ENCODE data around the gene WNT10A.
"Not testable (repeated sequence)": the region's sequence is repeated elsewhere in the genome, so short reads cannot be mapped to it uniquely, and the experiment has no call there.

Gene WNT10A

DNA sequence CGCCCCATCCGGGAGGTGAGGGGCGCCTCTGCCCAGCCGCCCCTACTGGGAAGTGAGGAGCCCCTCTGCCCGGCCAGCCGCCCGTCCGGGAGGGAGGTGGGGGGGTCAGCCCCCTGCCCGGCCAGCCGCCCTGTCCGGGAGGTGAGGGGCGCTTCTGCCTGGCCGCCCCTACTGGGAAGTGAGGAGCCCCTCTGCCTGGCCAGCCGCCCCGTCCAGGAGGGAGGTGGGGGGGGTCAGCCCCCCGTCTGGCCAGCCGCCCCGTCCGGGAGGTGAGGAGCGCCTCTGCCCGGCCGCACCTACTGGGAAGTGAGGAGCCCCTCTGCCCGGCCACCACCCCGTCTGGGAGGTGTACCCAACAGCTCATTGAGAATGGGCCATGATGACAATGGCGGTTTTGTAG is 51.1 kb downstream of the WNT10A start:
- DNase-seq (ENCODE audit: low read depth in 2 of 2): not testable (repeated sequence)

All from activated CD4-positive, alpha-beta T cell treated with anti-CD3 and anti-CD28 coated beads for 24 hours (primary cell).